ENCODE data around the gene TNFRSF4.

GRCh38 chr1:1169429-1170214, 44.3 kb downstream of the TNFRSF4 start:
- TF ChIP-seq CTCF (IDR thresholded peaks at IDR 0.05) (no peak), POLR2A (IDR thresholded peaks at IDR 0.05) (no peak)

All from thyroid gland (tissue), 4 donors.